GM23248 (cell line): Measurements from ENCODE around the gene INTU.

Source experiments
- EZH2 ChIP-seq: fragments of 200-600 bp; sonication (generic); IDR thresholded peaks from 2 replicates; pipeline ENCODE4 v1.6.1; 2018; ENCODE audit warnings: antibody characterized with exemption, mild to moderate bottlenecking; ENCODE audit not compliant: insufficient read depth, poor library complexity, severe bottlenecking
- EZH2phosphoT487 ChIP-seq: fragments of 200-600 bp; sonication (generic); IDR thresholded peaks from 2 replicates; pipeline ENCODE4 v1.6.1; 2018; ENCODE audit warnings: antibody characterized with exemption, moderate library complexity, mild to moderate bottlenecking, low read depth; ENCODE audit not compliant: insufficient read depth

DNA sequence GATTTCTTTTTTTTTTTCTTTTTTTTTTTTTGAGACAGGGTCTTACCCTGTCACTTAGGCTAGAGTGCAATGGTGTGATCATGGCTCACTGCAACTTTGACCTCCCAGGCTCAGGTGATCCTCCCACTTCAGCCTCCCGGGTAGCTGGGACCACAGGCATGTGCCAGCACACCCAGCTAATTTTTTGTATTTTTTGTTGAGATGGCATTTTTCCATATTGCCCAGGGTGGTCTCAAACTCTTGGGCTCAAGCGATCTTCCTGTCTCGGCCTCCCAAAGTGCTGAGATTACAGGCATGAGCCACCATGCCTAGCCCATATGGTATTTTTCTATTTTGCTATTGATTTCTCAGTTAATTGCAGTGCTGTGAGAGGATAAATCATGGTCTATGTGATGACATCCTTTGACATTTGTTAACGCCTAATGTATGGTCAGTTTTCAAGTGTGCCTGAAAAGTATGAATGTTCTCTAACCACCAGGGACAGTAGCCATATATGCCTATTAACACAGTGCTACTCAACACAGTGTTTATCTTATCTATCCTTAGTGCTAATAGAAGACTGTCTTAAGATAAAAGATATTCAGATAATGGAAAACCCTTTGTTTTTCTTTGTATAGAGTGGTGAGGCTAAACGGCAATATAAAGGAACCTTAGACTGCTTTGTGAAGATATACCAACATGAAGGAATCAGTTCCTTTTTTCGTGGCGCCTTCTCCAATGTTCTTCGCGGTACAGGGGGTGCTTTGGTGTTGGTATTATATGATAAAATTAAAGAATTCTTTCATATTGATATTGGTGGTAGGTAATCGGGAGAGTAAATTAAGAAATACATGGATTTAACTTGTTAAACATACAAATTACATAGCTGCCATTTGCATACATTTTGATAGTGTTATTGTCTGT is 140.3 kb downstream of the INTU start:
- TF ChIP-seq EZH2 (no peak), EZH2phosphoT487 (no peak)
